HL-60 (cell line): Measurements from ENCODE around the gene TMEM131L.

Source experiments
- CTCF ChIP-seq: IDR thresholded peaks from one replicate; pipeline ENCODE4 v1.5.1; 2011; ENCODE audit warnings: low read length, control low read depth, inconsistent platforms; ENCODE audit not compliant: insufficient read depth
- REST ChIP-seq: IDR thresholded peaks from 2 replicates; pipeline ENCODE4 v1.6.1; 2012; ENCODE audit warnings: low read depth; ENCODE audit not compliant: insufficient replicate concordance
- SPI1 ChIP-seq: IDR thresholded peaks from 2 replicates; pipeline ENCODE4 v1.6.1; 2012; ENCODE audit warnings: low read depth, mild to moderate bottlenecking, borderline replicate concordance

GRCh38 chr4:153573881-153574802, 108.0 kb downstream of the TMEM131L start:
- no peak for TF ChIP-seq SPI1
- TF ChIP-seq CTCF = peak; percentile 11
- no peak for TF ChIP-seq REST
